ENCODE results near the gene SBNO2. TPM values are rescaled to one million over a fixed set of nuclear protein-coding genes. Genes with fewer than 3 reads are reported as not detected.

SBNO2 gene
- polyA plus RNA-seq, 1 of the 3 experiments (the other 2 are of a cell fraction): 18.3 TPM

GRCh38 chr19:1144741-1145140 lies 29.3 kb downstream of the SBNO2 start:
- Histone ChIP-seq H3K9ac (no peak overlapping the region), H3K27me3 (ENCODE audit: insufficient read depth) (no peaks in the 10 kb centered on the region), H3F3A (replicated peaks; ENCODE audit: insufficient read depth) (peaks cover 3% of the 10 kb centered on the region), H2AFZ (ENCODE audit: low read depth) (no peak overlapping the region), H3K9me3 (no peaks in the 10 kb centered on the region), H3K4me1 (ENCODE audit: control insufficient read depth in 1 of 2, insufficient read depth in 2 of 2, low read depth in 1 of 2, low read length in 1 of 2) (no peaks in the 10 kb centered on the region), H4K20me1 (ENCODE audit: insufficient read depth) (no peaks in the 10 kb centered on the region), H3K4me2 (no peak overlapping the region), H3K9me2 (no peaks in the 10 kb centered on the region), H3K27ac (ENCODE audit: low read depth in 2 of 2, low read length in 1 of 2) (no peak overlapping the region), H3K4me3 (ENCODE audit: low read depth in 2 of 2, low read length in 1 of 2) (no peak overlapping the region), H3K79me2 (ENCODE audit: insufficient read depth) (no peaks in the 10 kb centered on the region; the same call in 1 of the 2 replicates), H3K36me3 (replicated peaks in 1 of 2; ENCODE audit: control insufficient read depth in 1 of 2, insufficient read depth in 2 of 2, low read length in 1 of 2) (peaks cover 4 to 10% of the 10 kb centered on the region in 2 experiments)
- 97% methylated on average over 1 of the region's 1 CpG for WGBS (ENCODE audit: low lambda C conversion rate)
- no peak for DNase-seq
- TF ChIP-seq FOSL2 (IDR thresholded peaks at IDR 0.05; ENCODE audit: borderline replicate concordance, low read depth): no peak
- no peak for TF ChIP-seq MXI1 (IDR thresholded peaks at IDR 0.05; ENCODE audit: low read depth, low read length)
- TF ChIP-seq RAD21 (IDR thresholded peaks at IDR 0.05; ENCODE audit: low read length): no peak
- TF ChIP-seq, protein P1, sequence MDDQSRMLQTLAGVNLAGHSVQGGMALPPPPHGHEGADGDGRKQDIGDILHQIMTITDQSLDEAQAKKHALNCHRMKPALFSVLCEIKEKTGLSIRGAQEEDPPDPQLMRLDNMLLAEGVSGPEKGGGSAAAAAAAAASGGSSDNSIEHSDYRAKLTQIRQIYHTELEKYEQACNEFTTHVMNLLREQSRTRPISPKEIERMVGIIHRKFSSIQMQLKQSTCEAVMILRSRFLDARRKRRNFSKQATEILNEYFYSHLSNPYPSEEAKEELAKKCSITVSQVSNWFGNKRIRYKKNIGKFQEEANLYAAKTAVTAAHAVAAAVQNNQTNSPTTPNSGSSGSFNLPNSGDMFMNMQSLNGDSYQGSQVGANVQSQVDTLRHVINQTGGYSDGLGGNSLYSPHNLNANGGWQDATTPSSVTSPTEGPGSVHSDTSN (IDR thresholded peaks at IDR 0.05): no peak
- no peak for TF ChIP-seq YY1 (IDR thresholded peaks at IDR 0.05; ENCODE audit: low read depth)
- CTCF ChIA-PET: no interaction called here
- POLR2A ChIA-PET: no interaction called here

GRCh38 chr19:1143828-1144399 lies 30.2 kb downstream of the SBNO2 start:
- TF ChIP-seq GATA2 (CRISPR knock-in tag; IDR thresholded peaks at IDR 0.05): no peak
- no peak for TF ChIP-seq SIN3A (IDR thresholded peaks at IDR 0.05; ENCODE audit: borderline replicate concordance, low read depth, low read length)
- Histone ChIP-seq H4K20me1 (ENCODE audit: insufficient read depth) (no peaks in the 10 kb centered on the region), H3K79me2 (ENCODE audit: insufficient read depth) (no peaks in the 10 kb centered on the region; the same call in 1 of the 2 replicates), H2AFZ (ENCODE audit: low read depth) (no peak overlapping the region), H3K4me3 (ENCODE audit: low read depth in 2 of 2, low read length in 1 of 2) (no peak overlapping the region), H3K27me3 (ENCODE audit: insufficient read depth) (no peaks in the 10 kb centered on the region), H3K9me3 (no peaks in the 10 kb centered on the region), H3K27ac (ENCODE audit: low read depth in 2 of 2, low read length in 1 of 2) (no peak overlapping the region), H3K4me2 (no peak overlapping the region), H3K9me2 (no peaks in the 10 kb centered on the region), H3K9ac (no peak overlapping the region), H3F3A (replicated peaks; ENCODE audit: insufficient read depth) (peaks cover 6% of the 10 kb centered on the region), H3K4me1 (ENCODE audit: control insufficient read depth in 1 of 2, insufficient read depth in 2 of 2, low read depth in 1 of 2, low read length in 1 of 2) (no peaks in the 10 kb centered on the region), H3K36me3 (replicated peaks in 1 of 2; ENCODE audit: control insufficient read depth in 1 of 2, insufficient read depth in 2 of 2, low read length in 1 of 2) (peaks cover 4 to 10% of the 10 kb centered on the region in 2 experiments)
- POLR2A ChIA-PET: no interaction called here
- CTCF ChIA-PET: interaction anchor here (1.0 kb wide), 1 partner anchor 30 kb away, joined by 3 read pairs; no protein-coding TSS in a partner anchor
- DNase-seq: no peak
- 93% methylated on average over 18 of the region's 33 CpGs for WGBS (ENCODE audit: low lambda C conversion rate)

- 76% methylated on average over 5 of the region's 5 CpGs for WGBS (ENCODE audit: low lambda C conversion rate)
- no peaks in the 10 kb centered on the region; the same call in 1 of the 2 replicates for H3K79me2 ChIP-seq (ENCODE audit: insufficient read depth)
- CTCF ChIA-PET: no interaction called here
- TF ChIP-seq SIN3A (IDR thresholded peaks at IDR 0.05; ENCODE audit: borderline replicate concordance, low read depth, low read length): no peak
- no peak for TF ChIP-seq POLR2AphosphoS5 (IDR thresholded peaks at IDR 0.05; ENCODE audit: low read depth, low read length)
- TF ChIP-seq, protein P2, sequence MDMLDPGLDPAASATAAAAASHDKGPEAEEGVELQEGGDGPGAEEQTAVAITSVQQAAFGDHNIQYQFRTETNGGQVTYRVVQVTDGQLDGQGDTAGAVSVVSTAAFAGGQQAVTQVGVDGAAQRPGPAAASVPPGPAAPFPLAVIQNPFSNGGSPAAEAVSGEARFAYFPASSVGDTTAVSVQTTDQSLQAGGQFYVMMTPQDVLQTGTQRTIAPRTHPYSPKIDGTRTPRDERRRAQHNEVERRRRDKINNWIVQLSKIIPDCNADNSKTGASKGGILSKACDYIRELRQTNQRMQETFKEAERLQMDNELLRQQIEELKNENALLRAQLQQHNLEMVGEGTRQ (IDR thresholded peaks at IDR 0.05; ENCODE audit: borderline replicate concordance, low read depth, low read length): no peak
- no peak for TF ChIP-seq REST (IDR thresholded peaks at IDR 0.05; ENCODE audit: low read depth, low read length)
- TF ChIP-seq RCOR1 (IDR thresholded peaks at IDR 0.05; ENCODE audit: low read length): no peak
- TF ChIP-seq GABPA (IDR thresholded peaks at IDR 0.05; ENCODE audit: low read depth): no peak
- no peak for TF ChIP-seq TAF1 (IDR thresholded peaks at IDR 0.05; ENCODE audit: borderline replicate concordance, low read depth, low read length)
- no peak for TF ChIP-seq FOSL2 (IDR thresholded peaks at IDR 0.05; ENCODE audit: borderline replicate concordance, low read depth)
- no peak for TF ChIP-seq IRF3 (IDR thresholded peaks at IDR 0.05; ENCODE audit: low read depth, low read length)
- TF ChIP-seq TEAD4 (IDR thresholded peaks at IDR 0.05; ENCODE audit: borderline replicate concordance, insufficient read depth): no peak
Observed at GRCh38 chr19:1141944-1142343, 32.1 kb downstream of the SBNO2 start.

More at GRCh38 chr19:1141944-1142343, 32.1 kb downstream of the SBNO2 start:
- peaks cover 4 to 8% of the 10 kb centered on the region in 2 experiments for H3K36me3 ChIP-seq (replicated peaks in 1 of 2; ENCODE audit: control insufficient read depth in 1 of 2, insufficient read depth in 2 of 2, low read length in 1 of 2)
- H2AFZ ChIP-seq (ENCODE audit: low read depth): no peak overlapping the region
- peaks cover 6% of the 10 kb centered on the region for H3F3A ChIP-seq (replicated peaks; ENCODE audit: insufficient read depth)
- H3K9ac ChIP-seq: no peak overlapping the region
- no peak overlapping the region for H3K27ac ChIP-seq (ENCODE audit: low read depth in 2 of 2, low read length in 1 of 2)
- no peak for DNase-seq
- H4K20me1 ChIP-seq (ENCODE audit: insufficient read depth): no peaks in the 10 kb centered on the region
- H3K4me1 ChIP-seq (ENCODE audit: control insufficient read depth in 1 of 2, insufficient read depth in 2 of 2, low read depth in 1 of 2, low read length in 1 of 2): no peaks in the 10 kb centered on the region
- H3K9me2 ChIP-seq: no peaks in the 10 kb centered on the region
- POLR2A ChIA-PET: no interaction called here
- H3K4me2 ChIP-seq: no peak overlapping the region
- H3K27me3 ChIP-seq (ENCODE audit: insufficient read depth): no peaks in the 10 kb centered on the region
- H3K4me3 ChIP-seq (ENCODE audit: low read depth in 2 of 2, low read length in 1 of 2): no peak overlapping the region
- no peaks in the 10 kb centered on the region for H3K9me3 ChIP-seq

Data from SK-N-SH (cell line).